OCI-LY7 (cell line): ENCODE results near the gene TIMP4.

Experiments
- CTCF ChIP-seq: fragments of 200-600 bp; sonication (generic); conservative IDR thresholded peaks from 2 replicates; pipeline ENCODE4 v1.5.1; 2014; ENCODE audit warnings: mild to moderate bottlenecking, antibody characterized with exemption, low read length, moderate library complexity, mixed read lengths
- EZH2phosphoT487 ChIP-seq: fragments of 200-600 bp; sonication (generic); IDR thresholded peaks from 2 replicates; pipeline ENCODE4 v1.6.1; 2018; ENCODE audit warnings: low read depth, borderline replicate concordance, mild to moderate bottlenecking, mixed run types, antibody characterized with exemption, low read length, moderate library complexity, mixed read lengths

GRCh38 chr3:12182687-12183441, 24.2 kb upstream of the TIMP4 start:
- TF ChIP-seq CTCF (no peak), EZH2phosphoT487 (no peak)
